Stimulated activated CD8-positive, alpha-beta memory T cell treated with anti-CD3 and anti-CD28 coated beads, Interleukin-7, amount 100 ng/mL, for 1 hour (primary cell): ENCODE measurements around the gene KRTAP12-4.
"Not testable (repeated sequence)": the region's sequence is repeated elsewhere in the genome, so short reads cannot be mapped to it uniquely, and the experiment has no call there.

Source experiments
- DNase-seq, 2 donors: peaks; one replicate each; pipeline ENCODE4 v3.0.0-alpha.2; 2020; ENCODE audit warnings: low read depth in 2 of 2

Gene KRTAP12-4

GRCh38 chr21:44611551-44611950 lies 42.9 kb downstream of the KRTAP12-4 start:
- no peak for DNase-seq

- not testable (repeated sequence) for DNase-seq
These were observed 44.2 kb downstream of the KRTAP12-4 start for GRCh38 chr21:44610157-44610843.

GRCh38 chr21:44609193-44609592 lies 45.3 kb downstream of the KRTAP12-4 start:
- DNase-seq, result no peak

GRCh38 chr21:44606495-44606894 lies 48.0 kb downstream of the KRTAP12-4 start:
- DNase-seq, result no peak
